Trophoblast cell (in vitro differentiated cells and primary cell): Measurements from ENCODE around the gene ASPG. TPM values are rescaled to one million over a fixed set of nuclear protein-coding genes. Genes with fewer than 3 reads are reported as not detected.

Experiments used
- DNase-seq, 2 donors: peaks; one replicate each; pipeline ENCODE4 v3.0.0-alpha.2; 2016
- H2AFZ ChIP-seq: 2 replicates; pipeline ENCODE4 v1.6.1; 2013; ENCODE audit warnings: low read length, moderate library complexity, mild to moderate bottlenecking; ENCODE audit not compliant: insufficient read depth, poor library complexity
- H2AK5ac ChIP-seq: 2 replicates; pipeline ENCODE4 v1.6.1; 2013; ENCODE audit warnings: mild to moderate bottlenecking, low read length
- H2BK120ac ChIP-seq: 2 replicates; pipeline ENCODE4 v1.6.1; 2013; ENCODE audit warnings: low read length, mild to moderate bottlenecking, moderate library complexity; ENCODE audit not compliant: insufficient read depth, poor library complexity
- H2BK12ac ChIP-seq: 2 replicates; pipeline ENCODE4 v1.6.1; 2013; ENCODE audit warnings: mild to moderate bottlenecking, low read length, moderate library complexity
- H2BK5ac ChIP-seq: 2 replicates; pipeline ENCODE4 v1.6.1; 2013; ENCODE audit warnings: low read length, low read depth, moderate library complexity, mild to moderate bottlenecking; ENCODE audit not compliant: poor library complexity
- H3K14ac ChIP-seq: 2 replicates; pipeline ENCODE4 v1.6.1; 2013; ENCODE audit warnings: mild to moderate bottlenecking, low read length
- H3K18ac ChIP-seq: 2 replicates; pipeline ENCODE4 v1.6.1; 2013; ENCODE audit warnings: mild to moderate bottlenecking, low read length
- H3K23ac ChIP-seq: 2 replicates; pipeline ENCODE4 v1.6.1; 2013; ENCODE audit warnings: low read length
- H3K27ac ChIP-seq: 2 replicates; pipeline ENCODE4 v1.5.1; 2013; ENCODE audit warnings: low read depth, mild to moderate bottlenecking, inconsistent platforms, low read length, moderate library complexity
- H3K27me3 ChIP-seq: 2 replicates; pipeline ENCODE4 v1.6.1; 2013; ENCODE audit warnings: inconsistent platforms, mild to moderate bottlenecking, low read length, moderate library complexity; ENCODE audit not compliant: insufficient read depth
- H3K36me3 ChIP-seq, 2 experiments: 1 replicate in 1 of 2; 2 replicates in 1 of 2; pipeline ENCODE4 v1.6.1; 2013; ENCODE audit warnings: low read length in 2 of 2, mild to moderate bottlenecking in 2 of 2, moderate library complexity in 1 of 2; ENCODE audit not compliant: insufficient read depth in 2 of 2, control insufficient read depth in 1 of 2
- H3K4ac ChIP-seq: 2 replicates; pipeline ENCODE4 v1.6.1; 2013; ENCODE audit warnings: low read depth, mild to moderate bottlenecking, low read length, moderate library complexity
- H3K4me1 ChIP-seq, 2 experiments: 1 replicate in 1 of 2; 2 replicates in 1 of 2; pipeline ENCODE4 v1.6.1; 2013; ENCODE audit warnings: low read length in 2 of 2, mild to moderate bottlenecking in 2 of 2, moderate library complexity in 1 of 2; ENCODE audit not compliant: insufficient read depth in 2 of 2, control insufficient read depth in 1 of 2
- H3K4me2 ChIP-seq: 2 replicates; pipeline ENCODE4 v1.6.1; 2013; ENCODE audit warnings: inconsistent platforms, mild to moderate bottlenecking, low read length, moderate library complexity
- H3K4me3 ChIP-seq: 2 replicates; pipeline ENCODE4 v1.5.1; 2013; ENCODE audit warnings: mild to moderate bottlenecking, low read depth, low read length, inconsistent platforms
- H3K79me1 ChIP-seq: one replicate; pipeline ENCODE4 v1.6.1; 2013; ENCODE audit warnings: low read length
- H3K79me2 ChIP-seq: 2 replicates; pipeline ENCODE4 v1.6.1; 2013; ENCODE audit warnings: low read length, mild to moderate bottlenecking; ENCODE audit not compliant: control insufficient read depth, insufficient read depth, poor library complexity
- H3K9ac ChIP-seq: 2 replicates; pipeline ENCODE4 v1.6.1; 2013; ENCODE audit warnings: mild to moderate bottlenecking, low read length
- H3K9me3 ChIP-seq: 2 replicates; pipeline ENCODE4 v1.6.1; 2013; ENCODE audit warnings: low read depth, mild to moderate bottlenecking, control low read depth, inconsistent platforms, low read length; ENCODE audit not compliant: insufficient read depth
- H4K12ac ChIP-seq: 2 replicates; pipeline ENCODE4 v1.6.1; 2013; ENCODE audit warnings: low read depth, mild to moderate bottlenecking, low read length, moderate library complexity
- H4K8ac ChIP-seq: 2 replicates; pipeline ENCODE4 v1.6.1; 2013; ENCODE audit warnings: low read depth, mild to moderate bottlenecking, low read length, moderate library complexity
- H4K91ac ChIP-seq: one replicate; pipeline ENCODE4 v1.6.1; 2013; ENCODE audit warnings: low read depth, mild to moderate bottlenecking, low read length, moderate library complexity
- WGBS: extraction: QIAGEN DNeasy Blood & Tissue Kit; methylation state at CpG from one replicate; pipeline ENCODE4 v1.1.7; 2013; ENCODE audit warnings: missing lambda C conversion rate; ENCODE audit not compliant: insufficient read length, insufficient coverage; ENCODE audit errors: extremely low coverage; 5-methylcytosine and 5-hydroxymethylcytosine counted together
- polyA plus RNA-seq: library from polyadenylated mRNA; stranded (reverse); fragments of 200-250 nt; gene quantifications from 2 replicates; pipeline ENCODE4 v1.2.3, GENCODE V29; 2013

Gene ASPG
- not detected in 2 replicates for polyA plus RNA-seq

- Histone ChIP-seq H2AFZ (no peak within 1 kb of the TSS), H2BK12ac (no peak within 1 kb of the TSS), H3K23ac (no peak within 1 kb of the TSS), H3K4me3 (no peak within 1 kb of the TSS), H3K79me1 (no peaks in the 10 kb centered on the region), H3K9ac (no peak within 1 kb of the TSS), H4K91ac (no peak within 1 kb of the TSS), H3K4ac (no peak within 1 kb of the TSS), H3K27ac (no peak within 1 kb of the TSS), H4K12ac (no peak within 1 kb of the TSS), H3K79me2 (no peaks in the 10 kb centered on the region), H3K4me2 (no peak within 1 kb of the TSS), H3K9me3 (no peaks in the 10 kb centered on the region), H2BK5ac (no peak within 1 kb of the TSS), H2BK120ac (no peak within 1 kb of the TSS), H3K18ac (no peak within 1 kb of the TSS), H2AK5ac (no peak within 1 kb of the TSS), H3K36me3 (no peaks in the 10 kb centered on the region), H3K14ac (no peak within 1 kb of the TSS), H3K27me3 (no peaks in the 10 kb centered on the region), H3K4me1 (no peaks in the 10 kb centered on the region), H4K8ac (no peak within 1 kb of the TSS)
- WGBS = no CpG with 5 or more reads among the region's 70 CpGs
- no peak for DNase-seq
These were observed at the start of gene ASPG for GRCh38 chr14:104085032-104085888. TSS of gene ASPG (plus strand) at chr14:104085700. CDS start at chr14:104085771, 71 bp downstream.

- Histone ChIP-seq H3K79me1 (no peaks in the 10 kb centered on the region), H3K4me3 (no peak overlapping the region), H3K4ac (no peak overlapping the region), H2BK5ac (no peak overlapping the region), H3K27me3 (no peaks in the 10 kb centered on the region), H2BK120ac (no peak overlapping the region), H2AK5ac (no peak overlapping the region), H2BK12ac (no peak overlapping the region), H4K91ac (no peak overlapping the region), H2AFZ (no peak overlapping the region), H3K4me2 (no peak overlapping the region), H3K18ac (no peak overlapping the region), H3K9ac (no peak overlapping the region), H3K14ac (no peak overlapping the region), H4K12ac (no peak overlapping the region), H3K9me3 (peaks cover 4% of the 10 kb centered on the region), H3K79me2 (no peaks in the 10 kb centered on the region), H3K4me1 (no peaks in the 10 kb centered on the region), H3K36me3 (no peaks in the 10 kb centered on the region), H4K8ac (no peak overlapping the region), H3K27ac (no peak overlapping the region), H3K23ac (no peak overlapping the region)
- no peak for DNase-seq
- whole genome bisulfite sequencing = no CpG with 5 or more reads among the region's 7 CpGs
These were observed 49.3 kb upstream of the ASPG start for GRCh38 chr14:104036212-104036611.

DNA sequence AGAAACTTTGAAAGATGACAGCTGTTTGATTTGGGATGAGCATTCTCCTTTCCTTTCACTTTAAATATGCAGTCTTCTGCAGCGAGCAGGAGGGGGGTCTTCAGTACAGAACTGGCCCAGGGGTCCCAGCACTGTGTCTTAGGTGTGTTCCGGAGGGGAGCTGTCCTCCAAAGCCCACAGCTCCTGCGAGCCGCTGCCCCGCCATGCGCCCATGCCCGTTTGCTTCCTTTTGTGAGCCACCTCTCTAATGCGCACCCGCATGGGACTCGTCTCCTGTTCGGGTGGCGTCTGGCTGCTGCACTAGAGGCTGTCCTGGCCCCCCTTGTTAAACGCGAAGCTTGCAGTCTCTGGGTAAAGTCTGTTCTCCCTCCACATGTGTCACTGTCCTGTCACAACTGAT is 48.4 kb upstream of the ASPG start:
- DNase-seq = no peak
- no peaks in the 10 kb centered on the region for H3K4me1 ChIP-seq
- H3K14ac ChIP-seq = no peak overlapping the region
- no peaks in the 10 kb centered on the region for H3K27me3 ChIP-seq
- no peaks in the 10 kb centered on the region for H3K79me1 ChIP-seq
- no peak overlapping the region for H3K23ac ChIP-seq
- no CpG with 5 or more reads among the region's 14 CpGs for WGBS
- no peak overlapping the region for H4K91ac ChIP-seq
- H2BK5ac ChIP-seq = no peak overlapping the region
- no peak overlapping the region for H3K18ac ChIP-seq
- no peak overlapping the region for H4K8ac ChIP-seq
- H3K4me3 ChIP-seq = no peak overlapping the region
- no peak overlapping the region for H2AFZ ChIP-seq
- no peak overlapping the region for H2AK5ac ChIP-seq
- H3K27ac ChIP-seq = no peak overlapping the region
- no peak overlapping the region for H3K9ac ChIP-seq
- H3K79me2 ChIP-seq = no peaks in the 10 kb centered on the region
- no peak overlapping the region for H2BK12ac ChIP-seq
- H3K4me2 ChIP-seq = no peak overlapping the region
- H3K4ac ChIP-seq = no peak overlapping the region
- H2BK120ac ChIP-seq = no peak overlapping the region
- no peaks in the 10 kb centered on the region for H3K36me3 ChIP-seq
- no peak overlapping the region for H4K12ac ChIP-seq
- peaks cover 4% of the 10 kb centered on the region for H3K9me3 ChIP-seq

GRCh38 chr14:104037903-104038302 is 47.6 kb upstream of the ASPG start:
- H2BK5ac ChIP-seq = no peak overlapping the region
- no peak overlapping the region for H2AFZ ChIP-seq
- no peak overlapping the region for H3K18ac ChIP-seq
- H3K4me2 ChIP-seq = no peak overlapping the region
- H2BK120ac ChIP-seq = no peak overlapping the region
- WGBS = no CpG with 5 or more reads among the region's 3 CpGs
- no peak overlapping the region for H3K4me3 ChIP-seq
- no peak overlapping the region for H3K4ac ChIP-seq
- H4K12ac ChIP-seq = no peak overlapping the region
- no peak overlapping the region for H2BK12ac ChIP-seq
- H3K14ac ChIP-seq = no peak overlapping the region
- H3K36me3 ChIP-seq = no peaks in the 10 kb centered on the region
- H3K27me3 ChIP-seq = no peaks in the 10 kb centered on the region
- no peaks in the 10 kb centered on the region for H3K79me1 ChIP-seq
- no peak overlapping the region for H3K23ac ChIP-seq
- no peak overlapping the region for H2AK5ac ChIP-seq
- H3K79me2 ChIP-seq = no peaks in the 10 kb centered on the region
- no peak overlapping the region for H3K9ac ChIP-seq
- H3K9me3 ChIP-seq = peaks cover 4% of the 10 kb centered on the region
- H4K8ac ChIP-seq = no peak overlapping the region
- no peak overlapping the region for H3K27ac ChIP-seq
- H3K4me1 ChIP-seq = no peaks in the 10 kb centered on the region
- no peak for DNase-seq
- H4K91ac ChIP-seq = no peak overlapping the region
